Measurements from ENCODE around the gene KRT20.

Gene KRT20

GRCh38 chr17:40849723-40850122, 35.3 kb downstream of the KRT20 start:
- no peak for DNase-seq

GRCh38 chr17:40848583-40849235, 36.3 kb downstream of the KRT20 start:
- DNase-seq = no peak

GRCh38 chr17:40846515-40847144, 38.4 kb downstream of the KRT20 start:
- DNase-seq = no peak

DNA sequence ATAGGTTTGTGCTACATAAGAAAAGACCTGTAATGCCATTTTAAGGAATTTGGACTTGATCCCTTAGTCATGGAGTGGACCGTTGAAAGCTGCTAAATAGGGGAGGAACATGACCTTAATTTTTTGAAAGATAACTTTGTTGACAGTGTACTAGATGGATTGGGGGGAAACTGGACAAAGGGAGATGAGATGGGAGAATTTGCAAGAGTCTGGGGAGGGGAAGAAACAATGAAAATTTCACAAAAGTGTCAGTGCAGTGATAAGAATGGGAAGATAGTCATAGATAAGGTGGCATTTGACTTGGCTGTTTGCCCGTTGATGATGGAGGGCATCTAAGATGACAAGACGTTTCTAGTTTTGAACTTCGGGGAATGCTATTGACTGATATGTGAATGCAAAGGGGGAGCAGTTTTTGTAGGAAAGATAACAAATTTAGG, 40.4 kb downstream of the KRT20 start:
- DNase-seq = no peak

GRCh38 chr17:40843242-40843641, 41.8 kb downstream of the KRT20 start:
- no peak for DNase-seq

- DNase-seq = no peak
Observed at GRCh38 chr17:40841246-40841645, 43.8 kb downstream of the KRT20 start.

GRCh38 chr17:40839194-40839593, 45.8 kb downstream of the KRT20 start:
- no peak for DNase-seq

- no peak for DNase-seq
Observed at GRCh38 chr17:40836020-40836419, 49.0 kb downstream of the KRT20 start.

- no peak for DNase-seq
Observed at GRCh38 chr17:40833882-40834281, 51.2 kb downstream of the KRT20 start.

GRCh38 chr17:40832840-40833239, 52.2 kb downstream of the KRT20 start:
- no peak for DNase-seq

- DNase-seq = no peak
Observed at GRCh38 chr17:40830085-40830776, 54.8 kb downstream of the KRT20 start.

- no peak for DNase-seq
Observed at GRCh38 chr17:40828454-40829044, 56.5 kb downstream of the KRT20 start.

GRCh38 chr17:40827746-40828453, 57.1 kb downstream of the KRT20 start:
- DNase-seq = no peak
